A204.1 (cell line): ENCODE measurements around the gene SPRR2D.
"Not testable (repeated sequence)": the region's sequence is repeated elsewhere in the genome, so short reads cannot be mapped to it uniquely, and the experiment has no call there.

Source experiments
- FAIRE-seq: peaks from 2 replicates; lab custom pipeline; 2012; peaks lifted over from hg19 to GRCh38; lab: Jason Lieb, UNC

SPRR2D gene

GRCh38 chr1:153011235-153011758 lies 29.6 kb downstream of the SPRR2D start:
- not testable (repeated sequence) for FAIRE-seq

DNA sequence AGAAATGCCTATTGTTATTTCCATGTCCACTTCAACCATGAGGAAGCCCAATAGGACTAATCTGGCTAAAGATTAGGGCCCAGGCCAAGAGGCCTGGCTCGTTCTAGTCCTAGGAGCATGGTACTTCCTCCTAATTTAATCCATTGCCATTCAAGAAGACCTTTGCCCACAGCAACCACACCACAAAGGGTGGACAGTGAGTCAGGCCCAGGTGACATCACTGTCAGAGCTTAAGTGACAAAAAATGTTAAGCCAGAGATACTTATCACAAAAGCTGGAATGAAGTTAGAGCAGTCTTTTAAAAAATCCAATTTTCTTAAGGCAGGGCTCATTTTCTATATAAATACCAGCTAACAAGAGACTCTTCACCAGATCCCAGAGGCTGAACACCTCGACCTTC lies 39.5 kb downstream of the SPRR2D start, which contains the start of gene SPRR3:
Gene SPRR3, plus strand, starts transcription at position 368 of the 400 bp plus-strand sequence. CDS start 1,272 bp downstream, outside the sequence.
- no peak for FAIRE-seq

DNA sequence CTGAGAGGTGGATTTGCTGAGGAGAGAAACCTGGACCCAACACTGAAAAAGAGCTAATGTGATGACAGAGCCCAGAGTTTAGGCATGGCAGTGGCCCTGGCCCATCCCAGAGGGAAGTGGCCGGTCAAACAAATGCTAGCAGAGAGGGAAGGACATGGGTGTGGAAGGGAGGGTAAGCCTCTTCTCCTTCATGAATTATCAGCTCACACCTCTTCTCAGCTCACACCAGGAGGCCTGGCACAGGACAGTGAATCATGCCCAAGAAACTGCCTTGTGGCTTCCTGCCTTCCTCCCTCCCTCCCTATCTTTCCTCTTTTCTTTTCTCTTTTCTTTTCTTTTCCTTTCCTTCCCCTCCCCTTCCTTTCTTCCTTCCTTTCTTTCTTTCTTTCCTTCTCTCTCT lies 40.6 kb downstream of the SPRR2D start:
- no peak for FAIRE-seq

DNA sequence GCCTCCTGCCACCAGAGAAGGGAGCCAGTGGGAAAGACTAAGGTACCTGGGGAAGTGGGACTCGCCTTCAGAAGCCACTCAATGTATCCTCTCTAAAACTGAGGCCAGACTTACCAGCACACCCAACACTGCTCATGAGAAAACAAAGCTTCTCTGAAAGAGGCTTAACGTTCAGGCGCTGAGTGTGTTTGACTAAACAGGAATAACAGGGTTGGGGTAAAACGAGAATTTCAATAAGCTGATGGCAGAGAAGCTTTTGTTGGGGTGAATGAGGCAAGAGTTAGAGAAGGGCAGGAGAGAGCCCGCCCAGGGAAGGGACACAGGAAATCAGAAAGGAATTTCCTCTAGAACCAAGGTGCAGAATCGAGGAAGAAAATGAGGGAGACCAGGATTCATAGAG lies 41.1 kb downstream of the SPRR2D start:
- FAIRE-seq, result no peak

- no peak for FAIRE-seq
Measured at GRCh38 chr1:152998476-152998875, 42.4 kb downstream of the SPRR2D start.

GRCh38 chr1:152997901-152998300 lies 43.0 kb downstream of the SPRR2D start:
- no peak for FAIRE-seq

- FAIRE-seq, result no peak
Measured at GRCh38 chr1:152996633-152997400, 44.1 kb downstream of the SPRR2D start.

- no peak for FAIRE-seq
Measured at GRCh38 chr1:152995842-152996241, 45.1 kb downstream of the SPRR2D start.

DNA sequence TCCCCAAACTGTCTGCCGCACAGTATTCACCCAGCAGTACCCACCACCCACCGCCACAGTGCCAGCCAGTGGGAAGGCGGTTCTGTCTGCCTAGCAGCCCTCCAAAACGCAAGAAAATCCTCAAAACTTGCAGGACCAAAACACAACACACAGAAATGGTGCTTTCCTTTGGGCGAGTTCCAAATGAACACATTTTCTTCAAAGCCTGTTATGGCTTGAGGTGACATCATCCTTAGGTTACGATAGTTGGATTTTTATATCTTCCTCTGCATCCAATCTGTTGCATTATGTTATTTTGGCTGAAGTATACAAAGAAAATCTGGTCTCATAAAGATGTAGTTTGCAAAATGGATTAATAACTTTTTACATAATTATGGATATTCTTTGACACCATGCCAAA lies 47.7 kb downstream of the SPRR2D start:
- FAIRE-seq, result no peak
